Measurements from ENCODE around the gene ARHGAP30.
A peak's percentile ranks its signal among the peaks of the same experiment; 100 is the strongest.
"Not testable (repeated sequence)": the region's sequence is repeated elsewhere in the genome, so short reads cannot be mapped to it uniquely, and the experiment has no call there.

ARHGAP30 gene

DNA sequence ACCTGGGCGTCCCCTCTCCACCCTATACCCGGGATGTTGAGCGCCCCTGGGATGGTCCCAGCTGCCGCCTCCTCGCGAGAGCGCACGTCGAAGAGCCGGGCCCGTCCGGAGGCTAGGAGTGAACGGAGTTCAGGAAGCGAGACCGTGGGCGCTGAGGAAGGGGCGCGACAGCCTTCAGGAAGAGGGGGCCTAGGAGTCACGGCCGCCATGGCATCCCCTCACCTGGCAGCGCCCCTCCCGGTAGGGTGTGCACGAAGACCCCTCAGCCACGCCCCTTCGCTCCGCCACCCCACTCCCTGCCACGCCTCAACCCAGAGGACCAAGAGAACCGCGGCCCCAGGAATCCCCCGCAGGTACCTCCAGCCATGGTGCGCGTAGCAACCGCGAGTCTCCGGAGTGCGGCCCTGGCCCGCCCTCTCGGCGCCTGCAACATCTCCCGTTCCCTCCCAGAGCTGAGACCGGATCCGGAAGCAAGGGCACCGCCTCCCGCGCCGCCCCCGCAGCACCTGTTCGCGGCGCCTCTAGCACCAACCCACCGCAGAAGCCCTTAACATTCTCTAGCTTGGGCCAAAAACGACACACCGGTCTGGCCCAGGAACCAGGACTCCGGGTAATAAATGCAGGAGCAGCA is 31.1 kb downstream of the ARHGAP30 start, which contains the start of gene TSTD1:
Gene TSTD1 (minus strand): TSS at position 442 of the 631 bp plus-strand sequence. CDS start 75 bp downstream, at position 367.
- DNase-seq, result peak; percentile 82

DNA sequence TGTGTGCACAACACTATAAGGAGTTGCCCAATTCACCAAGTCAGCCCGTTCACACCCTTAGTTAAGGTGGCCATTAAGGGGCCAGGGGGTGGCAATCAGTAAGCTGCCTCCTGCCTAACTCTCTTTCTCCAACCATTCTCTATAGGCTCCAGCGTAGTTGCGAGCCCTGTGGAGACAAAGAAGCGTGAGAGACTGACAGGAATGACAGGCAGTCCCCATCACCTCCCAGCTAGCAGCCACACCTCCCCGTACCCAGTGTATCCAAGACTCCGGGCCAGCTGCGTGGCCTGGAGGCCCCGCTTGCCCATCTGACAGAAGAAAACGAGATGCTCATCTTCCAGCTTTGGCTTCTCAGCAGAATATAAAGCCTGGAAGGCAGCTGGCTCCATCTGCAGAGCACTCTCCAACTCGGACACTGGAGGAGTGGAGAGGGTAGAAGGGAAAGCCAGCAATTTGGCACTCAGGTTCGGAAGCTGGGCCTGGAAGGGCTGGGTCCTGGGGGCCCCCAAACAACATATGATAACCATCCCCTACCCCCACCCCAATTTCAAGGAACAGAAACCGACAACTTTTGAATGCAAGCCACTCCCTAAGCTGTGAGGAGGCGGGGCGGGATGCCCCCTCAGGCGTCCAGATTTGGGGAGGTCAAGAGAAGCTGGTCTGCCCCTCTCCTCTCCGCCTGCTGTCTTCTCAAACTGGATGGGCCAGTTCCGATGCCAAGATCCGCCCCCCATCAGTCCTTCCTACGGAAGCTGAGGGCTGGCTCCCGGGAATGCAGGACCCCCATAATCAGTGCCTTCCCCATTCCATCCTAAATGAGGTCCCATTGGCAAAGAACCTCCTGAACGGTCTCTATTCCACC is 31.8 kb downstream of the ARHGAP30 start:
- DNase-seq, result no peak

DNA sequence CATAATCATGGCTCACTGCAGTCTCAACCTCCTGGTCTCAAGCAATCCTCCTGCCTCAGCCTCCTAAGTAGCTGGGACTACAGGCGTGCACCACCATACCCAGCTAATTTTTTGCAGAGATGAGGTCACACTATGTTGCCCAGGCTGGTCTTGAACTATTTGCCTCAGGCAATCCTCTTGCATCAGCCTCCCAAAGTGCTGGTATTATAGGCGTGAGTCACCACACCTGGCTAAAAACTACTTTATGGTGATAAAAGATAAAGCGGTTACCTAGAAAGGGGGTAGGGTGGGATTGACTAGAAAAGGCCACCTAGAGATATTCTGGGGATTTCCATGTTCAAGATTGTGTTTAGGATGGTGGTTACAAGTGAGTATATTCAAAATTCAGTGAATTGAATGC is 35.9 kb downstream of the ARHGAP30 start:
- DNase-seq, result peak; percentile 44

DNA sequence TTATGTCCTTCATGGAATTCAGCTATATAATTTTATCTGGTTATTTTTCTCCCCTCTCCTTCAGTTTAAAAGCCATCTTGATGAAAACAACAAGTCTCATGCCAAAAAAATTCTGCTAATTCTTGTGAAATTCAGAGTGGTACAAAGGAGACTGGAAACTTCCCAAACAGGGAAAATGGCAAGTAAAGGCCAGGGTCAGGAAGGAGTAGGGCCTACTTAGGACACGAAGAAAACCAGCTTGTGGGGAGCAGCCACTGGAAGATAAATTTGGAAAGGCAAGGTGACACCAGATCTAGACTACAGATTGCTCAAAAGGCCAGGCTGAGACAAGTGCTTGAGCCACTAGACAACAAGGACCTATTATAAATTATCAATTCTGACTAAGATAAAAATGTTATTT is 37.3 kb downstream of the ARHGAP30 start:
- DNase-seq, result no peak

DNA sequence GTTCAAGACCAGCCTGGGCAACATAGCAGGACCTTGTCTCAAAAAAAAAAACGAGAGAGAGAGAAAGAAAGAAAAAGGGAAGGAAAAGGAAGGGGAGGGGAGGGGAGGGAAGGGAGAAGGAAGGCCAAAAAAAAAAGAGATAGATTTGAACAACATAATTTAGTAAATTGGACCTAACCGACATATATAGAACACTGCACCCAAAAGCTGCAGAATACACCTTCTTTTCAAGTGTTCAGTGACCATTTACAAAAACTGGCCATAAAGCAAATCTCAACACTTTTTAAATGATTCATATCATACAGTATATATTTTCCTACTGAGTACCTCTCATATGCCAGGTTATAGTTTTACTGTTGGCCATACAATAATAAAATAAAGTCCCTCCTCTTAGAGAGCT is 37.8 kb downstream of the ARHGAP30 start:
- DNase-seq, result no peak

DNA sequence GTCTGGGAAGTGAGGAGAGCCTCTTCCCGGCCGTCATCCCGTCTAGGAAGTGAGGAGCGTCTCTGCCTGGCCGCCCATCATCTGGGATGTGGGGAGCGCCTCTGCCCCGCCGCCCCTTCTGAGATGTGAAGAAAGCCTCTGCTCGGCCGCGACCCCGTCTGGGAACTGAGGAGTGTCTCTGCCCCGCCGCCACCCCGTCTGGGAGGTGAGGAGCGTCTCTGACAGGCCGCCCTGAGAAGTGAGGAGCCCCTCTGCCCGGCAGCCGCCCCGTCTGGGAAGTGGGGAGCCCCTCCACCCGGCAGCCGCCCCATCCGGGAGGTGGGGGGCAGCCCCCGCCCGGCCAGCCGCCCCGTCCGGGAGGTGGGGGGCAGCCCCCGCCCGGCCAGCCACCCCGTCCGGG is 40.2 kb downstream of the ARHGAP30 start:
- not testable (repeated sequence) for DNase-seq

DNA sequence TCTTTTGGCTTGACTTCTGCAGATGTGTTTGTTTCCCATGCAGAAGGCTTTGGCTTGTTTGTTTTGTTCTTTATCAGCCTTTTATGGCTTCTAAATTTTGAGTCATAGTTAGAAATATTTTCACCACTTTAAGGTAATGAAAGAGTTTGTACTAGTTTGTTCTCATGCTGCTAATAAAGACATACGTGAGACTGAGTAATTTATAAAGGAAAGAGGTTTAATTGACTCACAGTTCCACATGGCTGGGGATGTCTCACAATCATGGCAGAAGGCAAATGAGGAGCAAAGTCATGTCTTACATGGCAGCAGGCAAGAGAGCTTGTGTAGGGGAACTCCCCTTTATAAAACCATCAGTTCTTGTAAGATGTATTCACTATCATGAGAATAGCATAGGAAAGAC is 42.7 kb downstream of the ARHGAP30 start:
- peak; percentile 53 for DNase-seq

DNA sequence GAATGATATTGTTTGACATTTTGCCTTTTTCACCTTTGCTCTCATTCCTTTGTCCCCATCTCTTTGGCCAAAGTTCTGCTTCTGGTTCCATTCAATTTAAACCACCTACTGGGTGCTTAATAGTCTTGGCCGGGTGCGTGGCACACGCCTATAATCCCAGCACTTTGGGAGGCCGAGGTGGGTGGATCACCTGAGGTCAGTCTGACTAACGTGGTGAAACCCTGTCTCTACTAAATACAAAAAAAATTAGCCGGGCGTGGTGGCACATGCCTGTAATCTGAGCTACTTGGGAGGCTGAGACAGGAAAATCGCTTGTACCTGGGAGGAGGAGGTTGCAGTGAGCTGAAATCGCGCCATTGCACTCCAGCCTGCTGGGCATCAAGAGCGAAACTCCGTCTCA is 47.3 kb downstream of the ARHGAP30 start:
- DNase-seq, result not testable (repeated sequence)

DNA sequence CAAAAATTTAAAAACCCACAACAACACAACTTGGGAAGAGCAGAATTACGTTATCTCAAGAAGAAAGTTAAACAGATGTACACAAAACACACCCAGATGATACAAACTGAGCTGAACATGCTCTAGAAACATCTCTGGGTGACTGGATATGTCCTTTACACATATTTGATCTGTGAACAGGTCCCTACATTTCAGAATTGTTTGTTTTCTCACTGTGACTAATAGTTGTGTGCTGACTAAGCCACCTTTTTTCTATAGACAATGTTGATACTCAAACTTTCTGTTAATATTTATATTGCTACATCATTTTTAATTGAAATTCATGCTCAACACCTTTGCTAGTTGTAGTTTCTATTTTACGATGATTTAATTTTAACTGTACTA is 47.7 kb downstream of the ARHGAP30 start:
- no peak for DNase-seq

DNA sequence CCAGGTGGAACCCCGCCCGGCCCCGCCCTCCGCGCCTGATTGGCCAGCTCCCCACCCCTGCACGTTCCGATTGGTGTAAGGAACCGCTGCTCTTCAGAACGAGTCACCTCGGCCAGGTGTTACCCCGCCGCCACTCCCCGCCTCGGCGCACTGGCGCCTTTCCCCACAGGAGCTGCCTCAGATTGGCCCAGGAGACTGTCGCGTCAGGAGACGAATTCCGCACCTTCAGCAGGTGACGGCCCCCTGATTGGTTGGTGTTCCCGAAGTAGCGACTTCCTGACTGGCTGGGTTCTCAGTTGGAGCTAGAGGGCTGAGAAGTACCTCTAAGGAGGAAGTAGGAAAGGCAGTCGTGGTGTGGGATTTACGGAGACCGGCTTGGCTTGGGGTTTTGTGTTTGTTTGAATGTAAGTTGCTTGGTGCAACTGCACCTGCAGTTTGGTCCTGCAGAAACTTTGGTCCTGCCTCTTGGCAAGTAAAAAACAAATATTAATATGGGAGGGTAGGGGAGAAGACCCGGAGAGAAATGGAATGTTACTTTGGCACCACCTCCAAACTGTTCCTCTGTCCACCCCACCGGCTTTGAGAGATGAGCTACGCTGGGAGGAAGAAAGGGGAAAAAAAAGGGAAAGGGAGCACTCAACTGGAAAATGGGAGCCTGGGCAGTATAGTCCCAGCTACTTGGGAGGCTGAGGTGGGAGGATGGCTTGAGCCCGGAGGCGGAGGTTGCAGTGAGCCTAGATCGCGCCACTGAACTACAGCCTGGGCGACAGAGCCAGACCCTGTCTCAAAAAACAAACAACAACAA is 48.3 kb downstream of the ARHGAP30 start:
- DNase-seq, result peak; percentile 86

DNA sequence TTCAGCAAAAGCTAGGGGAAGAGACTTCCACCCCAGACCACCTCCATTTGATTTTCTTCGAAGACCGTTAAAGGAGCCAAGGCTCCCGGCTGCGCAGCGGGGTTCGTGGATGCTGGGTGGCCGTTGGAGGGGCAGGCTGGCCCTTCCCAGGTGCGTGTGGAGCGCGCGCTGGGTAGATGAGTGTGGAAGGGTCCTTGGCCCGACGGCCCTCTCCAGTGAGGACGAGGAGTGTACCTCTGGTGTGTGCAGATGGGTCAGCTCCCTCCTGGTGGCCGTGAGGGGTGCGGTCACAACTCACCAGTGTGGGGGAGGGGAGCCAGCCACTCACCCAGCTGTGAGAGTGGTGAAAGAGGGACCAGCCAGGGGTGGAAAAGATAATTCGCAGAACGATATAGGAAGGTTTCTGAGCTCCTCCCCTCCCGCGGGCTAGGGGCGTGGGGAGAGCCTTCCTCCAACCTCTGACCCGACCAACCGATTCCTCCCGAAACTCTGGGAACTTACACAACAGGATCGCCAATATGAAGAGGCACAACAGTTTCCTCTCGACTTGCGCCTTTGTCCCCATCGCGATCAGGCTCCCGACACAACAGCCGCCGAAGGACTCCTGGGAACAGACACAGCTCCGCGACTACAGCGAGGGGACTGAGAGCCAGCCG is 49.1 kb downstream of the ARHGAP30 start, which contains the start of gene F11R:
Gene F11R (minus strand): TSS at position 644 of the 656 bp plus-strand sequence. CDS start 79 bp downstream, at position 565.
- DNase-seq, result peak; percentile 26

DNA sequence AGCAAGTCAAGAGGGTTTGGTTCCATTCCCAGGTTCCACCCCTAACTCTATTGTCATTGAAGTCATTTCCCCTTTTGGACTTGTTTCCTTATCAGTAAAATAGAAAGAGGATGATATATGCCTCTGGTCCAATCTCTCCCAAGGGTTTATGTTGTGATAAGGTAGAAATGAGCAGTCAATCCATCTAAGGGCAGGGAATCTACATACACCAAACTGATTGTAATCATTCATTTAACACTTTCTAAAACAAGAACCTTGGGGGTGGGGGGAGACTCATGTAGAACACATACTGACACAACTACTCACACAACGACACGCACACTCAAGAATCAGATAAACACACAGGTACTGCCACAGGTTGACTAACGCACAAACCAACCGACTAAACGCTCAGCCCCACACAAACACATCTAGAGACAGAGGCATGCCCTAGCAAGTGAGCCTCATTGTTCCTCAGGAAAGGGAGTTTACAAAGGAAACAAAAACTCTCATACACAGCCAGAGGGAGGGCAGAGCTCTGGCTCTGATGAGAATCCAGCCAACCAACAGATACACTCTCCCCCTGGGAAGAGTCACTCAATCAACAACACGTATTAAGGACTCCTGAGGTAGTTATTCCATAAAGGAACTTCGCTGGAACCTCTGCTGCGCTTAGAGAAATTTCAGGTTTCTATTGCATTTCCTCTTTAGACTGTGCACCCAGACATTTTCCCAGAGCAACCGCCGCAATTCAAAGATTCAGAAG is 49.8 kb downstream of the ARHGAP30 start:
- DNase-seq, result no peak

DNA sequence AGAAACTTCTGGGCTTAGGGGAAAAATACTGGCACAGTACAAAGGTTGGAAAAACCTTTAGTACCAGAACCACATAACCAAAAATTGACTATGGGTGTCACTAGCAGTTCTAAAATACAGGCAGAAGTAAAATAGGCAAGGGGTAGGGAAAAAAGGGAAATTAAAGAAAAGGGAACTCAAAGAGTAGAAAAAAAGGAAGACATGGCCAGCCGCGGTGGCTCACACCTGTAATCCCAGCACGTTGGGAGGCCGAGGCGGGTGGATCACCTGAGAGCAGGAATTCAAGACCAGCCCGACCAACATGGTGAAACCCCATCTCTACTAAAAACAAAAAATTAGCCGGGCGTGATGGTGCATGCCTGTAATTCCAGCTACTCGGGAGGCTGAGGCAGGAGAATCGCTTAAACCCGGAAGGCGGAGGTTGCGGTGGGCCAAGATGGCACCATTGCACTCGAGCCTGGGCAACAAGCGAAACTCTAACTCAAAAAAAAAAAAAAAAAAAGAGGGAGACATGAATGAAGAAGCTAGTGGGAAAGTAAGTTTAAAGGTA is 50.5 kb downstream of the ARHGAP30 start:
- not testable (repeated sequence) for DNase-seq

DNA sequence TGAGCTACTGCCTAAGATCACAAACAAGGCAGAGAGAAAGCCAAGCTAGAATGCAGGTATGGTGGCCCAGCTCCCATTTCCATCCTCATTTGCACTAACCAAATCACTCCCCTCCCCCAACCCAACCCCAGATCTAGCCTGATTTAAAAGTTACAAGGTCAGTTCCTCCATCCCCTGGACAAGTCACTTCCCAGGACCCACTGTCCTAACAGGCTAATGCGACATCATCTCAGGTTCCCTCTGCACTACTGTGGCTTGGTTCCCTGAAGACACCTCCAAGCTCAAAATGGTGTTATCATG is 51.1 kb downstream of the ARHGAP30 start:
- DNase-seq, result no peak

DNA sequence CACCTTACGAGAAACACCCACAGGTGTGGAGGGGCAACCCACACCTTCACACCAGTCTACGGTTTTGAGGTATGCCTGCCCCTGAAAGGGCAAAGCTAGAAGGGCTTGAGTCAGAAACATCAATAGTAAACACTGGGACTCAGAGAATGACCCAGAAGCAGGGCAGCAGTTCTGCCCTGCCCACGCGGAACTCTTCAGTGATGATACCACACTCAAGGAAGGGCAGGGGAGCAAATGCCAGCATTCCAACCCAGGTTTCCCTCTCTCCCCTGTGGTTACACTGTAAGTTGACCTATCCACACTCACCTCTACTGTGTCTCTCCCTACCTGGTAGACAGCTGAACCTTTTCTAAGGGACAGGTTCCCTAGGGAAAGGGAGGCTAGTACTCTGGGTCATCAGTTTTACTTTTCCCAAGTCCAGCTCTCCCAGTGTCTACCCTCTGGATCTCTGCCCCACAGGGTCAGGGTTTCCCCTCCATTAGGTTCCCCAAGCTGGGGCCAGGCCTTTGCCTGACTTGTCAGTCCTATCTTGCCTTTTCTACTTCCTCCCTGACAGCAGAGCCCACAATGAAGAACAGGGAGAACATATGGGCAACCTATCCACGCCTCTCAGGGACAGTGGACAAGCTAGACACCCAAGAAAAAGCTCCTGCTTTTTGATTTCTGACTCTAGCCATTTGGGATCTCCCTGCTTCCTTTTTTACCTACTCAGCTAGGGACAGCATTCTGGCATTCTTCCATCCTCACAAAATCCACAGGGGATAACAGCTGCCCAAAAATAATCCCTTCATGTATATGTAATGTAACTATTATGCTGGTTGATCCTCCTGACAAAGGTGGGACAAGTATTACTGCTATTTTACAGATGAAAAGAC is 51.7 kb downstream of the ARHGAP30 start:
- DNase-seq, result no peak

DNA sequence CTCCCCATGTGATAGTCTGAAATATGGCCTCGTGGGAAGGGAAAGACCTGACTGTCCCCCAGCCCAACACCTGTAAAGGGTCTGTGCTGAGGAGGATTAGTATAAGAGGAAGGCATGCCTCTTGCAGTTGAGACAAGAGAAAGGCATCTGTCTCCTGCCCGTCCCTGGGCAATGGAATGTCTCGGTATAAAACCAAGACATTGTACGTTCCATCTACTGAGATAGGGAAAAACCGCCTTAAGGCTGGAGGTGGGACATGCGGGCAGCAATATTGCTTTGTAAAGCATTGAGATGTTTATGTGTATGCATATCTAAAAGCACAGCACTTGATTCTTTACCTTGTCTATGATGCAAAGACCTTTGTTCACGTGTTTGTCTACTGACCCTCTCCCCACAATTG is 52.5 kb downstream of the ARHGAP30 start:
- not testable (repeated sequence) for DNase-seq

DNA sequence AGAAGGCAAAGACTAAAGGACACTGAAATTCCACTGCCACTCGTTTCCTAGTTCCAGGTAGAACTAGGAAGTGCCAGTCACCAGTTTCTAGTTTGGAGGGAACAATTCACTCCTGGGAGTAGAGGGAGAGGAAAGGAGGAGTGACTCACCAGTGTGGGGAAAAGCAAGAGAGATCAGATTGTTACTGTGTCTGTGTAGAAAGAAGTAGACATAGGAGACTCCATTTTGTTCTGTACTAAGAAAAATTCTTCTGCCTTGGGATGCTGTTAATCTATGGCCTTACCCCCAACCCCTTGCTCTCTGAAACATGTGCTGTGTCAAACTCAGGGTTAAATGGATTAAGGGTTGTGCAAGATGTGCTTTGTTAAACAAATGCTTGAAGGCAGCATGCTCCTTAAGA is 53.0 kb downstream of the ARHGAP30 start:
- DNase-seq, result not testable (repeated sequence)

DNA sequence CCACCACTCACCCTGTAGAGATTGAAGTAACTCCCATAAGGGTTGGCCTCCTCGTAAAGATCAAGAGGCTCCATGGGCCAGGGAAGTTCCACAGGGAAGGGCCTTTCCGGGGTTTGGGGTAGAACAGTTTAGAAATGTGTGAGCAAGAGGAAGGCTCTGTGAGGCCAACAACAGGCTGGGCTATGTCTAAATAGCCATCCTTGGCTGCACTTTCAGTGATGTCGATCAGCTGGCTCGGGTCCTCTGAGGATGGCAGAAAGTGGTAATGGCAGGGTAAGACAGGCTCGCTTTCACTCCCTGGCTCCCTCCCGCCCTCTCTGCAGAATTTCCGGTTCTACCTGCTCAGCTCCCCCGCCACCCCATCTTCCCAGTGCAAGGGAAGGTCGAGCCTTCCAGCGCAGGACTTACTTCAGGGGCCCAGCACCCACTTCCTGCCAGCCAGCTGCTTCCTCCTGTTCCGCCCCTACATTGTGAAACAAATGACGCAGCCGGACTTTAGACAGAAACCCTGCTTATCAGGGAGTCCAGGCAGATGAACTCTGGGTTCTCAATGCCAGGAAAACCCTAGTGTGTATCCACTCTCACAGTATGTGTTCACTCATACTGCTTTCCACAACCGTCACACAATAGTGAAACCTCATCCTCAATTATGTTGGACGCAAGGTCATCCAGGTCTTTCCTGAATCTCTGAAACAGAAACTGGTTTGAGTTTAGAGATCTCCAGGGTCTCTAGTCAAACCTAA is 56.0 kb downstream of the ARHGAP30 start:
- DNase-seq, result peak; percentile 75

DNA sequence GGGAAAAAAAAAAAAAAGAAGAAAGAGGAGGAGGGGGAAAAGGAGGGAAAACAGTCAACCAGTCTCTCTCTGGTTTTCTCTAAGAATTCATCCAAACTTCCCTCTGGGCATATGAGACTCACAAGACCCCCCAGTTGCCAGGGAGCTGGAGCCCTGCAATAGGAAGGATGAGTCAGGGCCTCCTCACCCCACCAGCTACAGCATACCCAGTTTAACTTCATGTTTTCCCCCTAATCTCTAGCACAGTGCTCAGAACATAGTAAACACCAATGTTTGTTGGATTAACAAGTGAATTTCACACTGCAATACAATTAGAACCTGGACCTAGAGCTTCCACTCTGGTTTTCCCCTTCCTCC is 56.6 kb downstream of the ARHGAP30 start:
- no peak for DNase-seq

DNA sequence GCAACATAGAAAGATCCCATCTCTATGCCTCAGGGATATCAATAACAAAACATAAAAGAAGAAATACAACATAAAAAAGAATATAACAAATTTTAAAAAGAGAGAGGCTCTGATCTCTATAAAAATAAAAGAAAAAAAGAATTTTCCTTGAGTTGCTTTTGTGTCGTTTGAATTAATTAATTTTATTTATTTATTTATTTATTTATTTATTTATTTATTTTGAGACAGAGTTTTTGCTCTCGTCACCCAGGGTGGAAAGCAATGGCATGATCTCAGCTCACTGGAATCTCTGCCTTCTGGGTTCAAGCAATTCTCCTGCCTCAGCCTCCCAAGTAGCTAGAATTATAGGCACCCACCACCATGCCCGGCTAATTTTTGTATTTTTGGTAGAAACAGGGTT is 57.3 kb downstream of the ARHGAP30 start:
- DNase-seq, result no peak
